HEK293T (cell line): ENCODE measurements around the gene CDCA3.

Source experiments
- CTCF ChIA-PET: fragments of 350-600 bp; formaldehyde crosslinking; extraction: SDS; loops from one replicate; lab custom pipeline; 2021; ENCODE audit warnings: antibody characterized with exemption, inconsistent platforms; lab: Yijun Ruan, JAX
- POLR2A ChIA-PET: fragments of 350-600 bp; formaldehyde crosslinking; extraction: SDS; loops from one replicate; lab custom pipeline; 2020; ENCODE audit warnings: antibody characterized with exemption, inconsistent platforms; lab: Yijun Ruan, JAX
- DNase-seq: peaks from one replicate; pipeline ENCODE4 v3.0.0; 2012; ENCODE audit warnings: mixed read lengths; ENCODE audit errors: extremely low spot score
- ARNT ChIP-seq: fragments of 450-650 bp; IDR thresholded peaks from 2 replicates; pipeline ENCODE4 v1.6.1; 2017; ENCODE audit warnings: mild to moderate bottlenecking
- BHLHE40 ChIP-seq: fragments of 450-650 bp; IDR thresholded peaks from 2 replicates; pipeline ENCODE4 v1.6.1; 2016; ENCODE audit warnings: mild to moderate bottlenecking, moderate library complexity, borderline replicate concordance
- CTBP1 ChIP-seq: fragments of 450-650 bp; IDR thresholded peaks from 2 replicates; pipeline ENCODE4 v1.6.1; 2016; ENCODE audit warnings: borderline replicate concordance
- ELF4 ChIP-seq: fragments of 450-650 bp; IDR thresholded peaks from 2 replicates; pipeline ENCODE4 v1.6.1; 2017; ENCODE audit warnings: antibody characterized with exemption
- FOXA1 ChIP-seq: fragments of 450-650 bp; IDR thresholded peaks from 2 replicates; pipeline ENCODE4 v1.6.1; 2016; ENCODE audit warnings: mild to moderate bottlenecking
- FOXK2 ChIP-seq: fragments of 450-650 bp; IDR thresholded peaks from 2 replicates; pipeline ENCODE4 v1.6.1; 2016; ENCODE audit warnings: mild to moderate bottlenecking
- FOXM1 ChIP-seq: fragments of 450-650 bp; IDR thresholded peaks from 2 replicates; pipeline ENCODE4 v1.6.1; 2017; ENCODE audit warnings: mild to moderate bottlenecking, borderline replicate concordance
- HDGF ChIP-seq: fragments of 450-650 bp; IDR thresholded peaks from 2 replicates; pipeline ENCODE4 v1.6.1; 2017; ENCODE audit warnings: antibody characterized with exemption, borderline replicate concordance
- L3MBTL2 ChIP-seq: fragments of 450-650 bp; conservative IDR thresholded peaks from 2 replicates; pipeline ENCODE4 v1.6.1; 2016; ENCODE audit warnings: mild to moderate bottlenecking
- LEF1 ChIP-seq: fragments of 450-650 bp; IDR thresholded peaks from 2 replicates; pipeline ENCODE4 v1.6.1; 2017; ENCODE audit warnings: mild to moderate bottlenecking, borderline replicate concordance
- NFRKB ChIP-seq: fragments of 450-650 bp; IDR thresholded peaks from 2 replicates; pipeline ENCODE4 v1.6.1; 2016; ENCODE audit warnings: mild to moderate bottlenecking, moderate library complexity
- PKNOX1 ChIP-seq: fragments of 450-650 bp; IDR thresholded peaks from 2 replicates; pipeline ENCODE4 v1.6.1; 2016
- SP1 ChIP-seq: fragments of 450-650 bp; IDR thresholded peaks from 2 replicates; pipeline ENCODE4 v1.6.1; 2017
- SUZ12 ChIP-seq: fragments of 450-650 bp; IDR thresholded peaks from 2 replicates; pipeline ENCODE4 v1.6.1; 2016; ENCODE audit warnings: mild to moderate bottlenecking
- TARDBP ChIP-seq: fragments of 450-650 bp; IDR thresholded peaks from 2 replicates; pipeline ENCODE4 v1.6.1; 2016
- ZNF384 ChIP-seq: fragments of 450-650 bp; IDR thresholded peaks from 2 replicates; pipeline ENCODE4 v1.6.1; 2016

The CDCA3 gene

DNA sequence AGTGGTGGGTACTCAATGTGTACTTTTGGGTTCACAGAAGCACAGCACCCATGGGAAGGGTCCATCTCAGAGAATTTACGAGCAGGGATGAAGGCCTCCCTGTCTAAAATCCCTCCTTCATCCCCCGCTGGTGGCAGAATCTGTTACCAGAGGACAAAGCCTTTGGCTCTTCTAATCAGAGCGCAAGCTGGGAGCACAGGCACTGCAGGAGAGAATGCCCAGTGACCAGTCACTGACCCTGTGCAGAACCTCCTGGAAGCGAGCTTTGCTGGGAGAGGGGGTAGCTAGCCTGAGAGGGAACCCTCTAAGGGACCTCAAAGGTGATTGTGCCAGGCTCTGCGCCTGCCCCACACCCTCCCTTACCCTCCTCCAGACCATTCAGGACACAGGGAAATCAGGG, 30.9 kb downstream of the CDCA3 start:
- POLR2A ChIA-PET = interaction anchor here (1.8 to 5.7 kb wide), 3 partner anchors 52 to 131 kb away, joined by 9 to 46 read pairs (median 9); partner anchors contain the start of genes COPS7A, PTMS and ZNF384

DNA sequence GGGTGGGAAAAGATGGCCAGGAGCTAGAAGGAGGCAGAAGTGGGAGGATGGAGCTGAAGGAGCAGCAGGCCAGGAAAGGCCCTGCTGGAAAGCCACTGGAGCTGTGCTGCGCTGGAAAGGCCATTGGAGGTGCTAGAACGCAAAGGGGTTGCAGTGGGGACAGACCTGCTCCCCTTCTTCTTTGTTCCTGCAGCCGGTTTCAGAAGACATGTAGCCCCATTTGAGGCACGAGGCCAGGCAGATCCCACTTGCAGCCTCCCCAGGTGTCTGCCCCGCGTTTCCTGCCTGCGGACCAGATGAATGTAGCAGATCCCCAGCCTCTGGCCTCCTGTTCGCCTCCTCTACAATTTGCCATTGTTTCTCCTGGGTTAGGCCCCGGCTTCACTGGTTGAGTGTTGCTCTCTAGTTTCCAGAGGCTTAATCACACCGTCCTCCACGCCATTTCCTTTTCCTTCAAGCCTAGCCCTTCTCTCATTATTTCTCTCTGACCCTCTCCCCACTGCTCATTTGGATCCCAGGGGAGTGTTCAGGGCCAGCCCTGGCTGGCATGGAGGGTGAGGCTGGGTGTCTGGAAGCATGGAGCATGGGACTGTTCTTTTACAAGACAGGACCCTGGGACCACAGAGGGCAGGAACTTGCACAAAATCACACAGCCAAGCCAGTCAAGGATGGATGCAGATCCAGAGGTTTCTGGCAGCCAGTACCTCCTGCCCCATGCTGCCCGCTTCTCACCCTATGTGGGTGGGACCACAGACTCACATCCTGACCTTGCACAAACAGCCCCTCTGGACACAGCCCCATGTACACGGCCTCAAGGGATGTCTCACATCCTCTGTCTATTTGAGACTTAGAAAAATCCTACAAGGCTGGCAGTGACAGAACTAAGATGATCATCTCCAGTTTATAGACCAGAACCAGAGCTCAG, 31.7 kb downstream of the CDCA3 start:
- TF ChIP-seq BHLHE40 (no peak), SP1 (no peak), FOXM1 (no peak), FOXA1 (no peak), CTBP1 (no peak), NFRKB (no peak), PKNOX1 (no peak), LEF1 (no peak), ARNT (no peak), FOXK2 (no peak), SUZ12 (no peak), ELF4 (no peak)
- CTCF ChIA-PET = no interaction called here
- no peak for DNase-seq
- POLR2A ChIA-PET = interaction anchor here (2.7 kb wide), 1 partner anchor 130 kb away, joined by 9 read pairs; the partner anchor contains the start of gene ZNF384

More for the DNA sequence above, 30.9 kb downstream of the CDCA3 start:
- no peak for DNase-seq
- TF ChIP-seq BHLHE40 = no peak
- no peak for TF ChIP-seq NFRKB
- no peak for TF ChIP-seq FOXK2
- TF ChIP-seq TARDBP = no peak
- TF ChIP-seq L3MBTL2 = no peak
- TF ChIP-seq ELF4 = no peak
- CTCF ChIA-PET = interaction anchor here (1.0 kb wide), 1 partner anchor 67 kb away, joined by 3 read pairs; the partner anchor contains the start of gene MLF2

DNA sequence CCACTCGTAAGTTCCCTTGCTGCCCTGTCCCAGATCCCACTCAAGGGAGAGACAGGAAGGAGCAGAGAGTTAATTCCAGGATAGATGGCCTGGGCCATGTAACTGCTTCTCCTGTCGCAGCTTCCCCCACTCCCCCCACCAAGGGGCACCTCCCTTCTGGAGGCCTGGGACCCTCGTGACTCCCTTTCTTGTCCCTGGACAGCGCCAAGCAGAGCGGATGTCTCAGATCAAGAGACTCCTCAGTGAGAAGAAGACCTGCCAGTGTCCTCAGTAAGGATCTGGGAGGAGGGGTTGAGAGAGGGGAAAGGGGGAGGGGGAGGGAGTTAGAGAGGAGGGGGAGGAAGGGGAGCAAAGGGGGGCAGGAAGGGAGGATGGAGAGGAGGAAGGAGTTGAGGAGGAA, 32.4 kb downstream of the CDCA3 start:
- ChIA-PET POLR2A (interaction anchor here (1.0 kb wide), 1 partner anchor 95 kb away, joined by 3 read pairs; the partner anchor contains the start of gene COPS7A), CTCF (no interaction called here)
- no peak for DNase-seq
- no peak for TF ChIP-seq ZNF384
- no peak for TF ChIP-seq PKNOX1

DNA sequence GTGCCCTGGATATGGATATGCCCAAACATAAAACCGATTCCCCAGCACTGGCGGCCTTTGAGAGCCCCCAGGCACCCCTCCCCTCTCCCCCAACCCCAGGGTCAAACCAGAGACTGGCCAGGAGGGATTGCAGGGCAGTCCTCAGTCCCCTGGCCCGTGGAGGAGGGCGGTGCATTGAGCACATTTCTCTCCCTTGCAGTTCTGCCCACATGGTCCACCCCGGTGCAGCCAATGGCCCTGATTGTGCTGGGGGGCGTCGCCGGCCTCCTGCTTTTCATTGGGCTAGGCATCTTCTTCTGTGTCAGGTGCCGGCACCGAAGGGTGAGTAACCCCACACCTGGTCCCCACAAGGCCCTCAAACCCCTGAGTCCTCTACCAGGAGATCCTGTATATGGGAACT, 32.9 kb downstream of the CDCA3 start:
- no peak for DNase-seq
- ChIA-PET CTCF (no interaction called here), POLR2A (interaction anchor here (1.0 kb wide), 1 partner anchor 95 kb away, joined by 3 read pairs; the partner anchor contains the start of gene COPS7A)
- TF ChIP-seq ELF4 (no peak), HDGF (no peak), NFRKB (no peak), L3MBTL2 (no peak), FOXK2 (no peak)

- no peak for DNase-seq
- TF ChIP-seq FOXA1 (no peak), TARDBP (peak; percentile 99)
- POLR2A ChIA-PET = interaction anchor here (1.0 kb wide), 1 partner anchor 94 kb away, joined by 3 read pairs; the partner anchor contains the start of gene COPS7A
- CTCF ChIA-PET = interaction anchor here (1.4 kb wide), 1 partner anchor 7 kb away, joined by 4 read pairs; no protein-coding TSS in a partner anchor
Measured at GRCh38 chr12:6817662-6818157, 33.4 kb downstream of the CDCA3 start.

DNA sequence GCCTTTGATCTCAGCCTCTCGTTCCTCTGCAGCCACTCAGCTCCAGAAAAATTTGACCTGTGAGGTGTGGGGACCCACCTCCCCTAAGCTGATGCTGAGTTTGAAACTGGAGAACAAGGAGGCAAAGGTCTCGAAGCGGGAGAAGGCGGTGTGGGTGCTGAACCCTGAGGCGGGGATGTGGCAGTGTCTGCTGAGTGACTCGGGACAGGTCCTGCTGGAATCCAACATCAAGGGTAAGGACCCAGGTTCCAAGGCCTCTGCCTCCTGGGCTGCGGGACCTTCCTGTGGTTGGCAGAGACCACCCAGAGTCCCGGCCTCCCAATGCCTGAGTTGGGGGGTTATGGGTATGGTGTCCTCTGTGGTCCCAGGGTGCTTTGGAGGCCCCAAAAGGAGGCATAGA, 34.0 kb downstream of the CDCA3 start:
- ChIA-PET POLR2A (interaction anchor here (1.7 kb wide), 1 partner anchor 64 kb away, joined by 4 read pairs; the partner anchor contains the start of gene MLF2), CTCF (interaction anchor here (0.5 to 1.4 kb wide), 2 partner anchors 8 to 254 kb away, joined by 3 to 4 read pairs; no protein-coding TSS in a partner anchor)
- DNase-seq = no peak
- no peak for TF ChIP-seq ELF4
- TF ChIP-seq FOXK2 = no peak
- no peak for TF ChIP-seq BHLHE40
- no peak for TF ChIP-seq SP1
- TF ChIP-seq SUZ12 = no peak
- TF ChIP-seq LEF1 = no peak
- TF ChIP-seq ARNT = no peak
- TF ChIP-seq TARDBP = no peak
- no peak for TF ChIP-seq NFRKB
- no peak for TF ChIP-seq HDGF
- TF ChIP-seq CTBP1 = no peak
- no peak for TF ChIP-seq FOXM1
- no peak for TF ChIP-seq L3MBTL2
- TF ChIP-seq FOXA1 = no peak
- no peak for TF ChIP-seq ZNF384
- no peak for TF ChIP-seq PKNOX1
